Mesendoderm (in vitro differentiated cells): ENCODE data around the gene TBX19.

ENCODE experiments used
- DNase-seq: peaks from one replicate; pipeline ENCODE4 v3.0.0; 2013
- H2AK5ac ChIP-seq: 2 replicates; pipeline ENCODE4 v1.6.1; 2013; ENCODE audit warnings: low read length, inconsistent platforms
- H2BK120ac ChIP-seq: 2 replicates; pipeline ENCODE4 v1.6.1; 2013; ENCODE audit warnings: low read depth, mild to moderate bottlenecking, low read length, moderate library complexity, mixed read lengths
- H2BK15ac ChIP-seq: replicated peaks from 2 replicates; pipeline ENCODE4 v1.6.1; 2013; ENCODE audit warnings: low read depth, mild to moderate bottlenecking, moderate library complexity
- H2BK5ac ChIP-seq: 2 replicates; pipeline ENCODE4 v1.6.1; 2013; ENCODE audit warnings: low read length, inconsistent platforms
- H3K18ac ChIP-seq: 2 replicates; pipeline ENCODE4 v1.6.1; 2013; ENCODE audit warnings: mild to moderate bottlenecking, low read length, mixed read lengths
- H3K23ac ChIP-seq: one replicate; pipeline ENCODE4 v1.6.1; 2013; ENCODE audit warnings: low read length
- H3K27ac ChIP-seq: 2 replicates; pipeline ENCODE4 v1.5.1; 2013; ENCODE audit warnings: low read depth, mild to moderate bottlenecking, inconsistent platforms, low read length, moderate library complexity
- H3K27me3 ChIP-seq: 2 replicates; pipeline ENCODE4 v1.6.1; 2013; ENCODE audit warnings: low read length, control low read depth, mild to moderate bottlenecking, inconsistent platforms; ENCODE audit not compliant: insufficient read depth, poor library complexity
- H3K36me3 ChIP-seq: 2 replicates; pipeline ENCODE4 v1.6.1; 2013; ENCODE audit warnings: low read length, inconsistent platforms; ENCODE audit not compliant: control insufficient read depth, insufficient read depth
- H3K4ac ChIP-seq: one replicate; pipeline ENCODE4 v1.6.1; 2013; ENCODE audit warnings: low read depth, mild to moderate bottlenecking, low read length, moderate library complexity
- H3K4me1 ChIP-seq: 2 replicates; pipeline ENCODE4 v1.6.1; 2013; ENCODE audit warnings: low read depth, low read length, inconsistent platforms; ENCODE audit not compliant: control insufficient read depth
- H3K4me2 ChIP-seq: 2 replicates; pipeline ENCODE4 v1.6.1; 2013; ENCODE audit warnings: low read length
- H3K4me3 ChIP-seq: 2 replicates; pipeline ENCODE4 v1.5.1; 2013; ENCODE audit warnings: mild to moderate bottlenecking, low read length
- H3K56ac ChIP-seq: one replicate; pipeline ENCODE4 v1.6.1; 2013; ENCODE audit warnings: low read length
- H3K79me1 ChIP-seq: 2 replicates; pipeline ENCODE4 v1.6.1; 2013; ENCODE audit warnings: low read length, inconsistent platforms
- H3K79me2 ChIP-seq: 2 replicates; pipeline ENCODE4 v1.6.1; 2013; ENCODE audit warnings: mild to moderate bottlenecking, low read length; ENCODE audit not compliant: control insufficient read depth, insufficient read depth
- H3K9ac ChIP-seq: 2 replicates; pipeline ENCODE4 v1.6.1; 2013; ENCODE audit warnings: low read length, inconsistent platforms
- H4K5ac ChIP-seq: one replicate; pipeline ENCODE4 v1.6.1; 2013; ENCODE audit warnings: low read length
- H4K8ac ChIP-seq: one replicate; pipeline ENCODE4 v1.6.1; 2013; ENCODE audit warnings: low read depth, mild to moderate bottlenecking, control low read depth, low read length, moderate library complexity
- WGBS: extraction: QIAGEN DNeasy Blood & Tissue Kit; methylation state at CpG from one replicate; pipeline ENCODE4 v1.1.7; 2013; ENCODE audit warnings: low lambda C conversion rate, missing lambda C conversion rate; ENCODE audit not compliant: insufficient coverage; ENCODE audit errors: extremely low coverage; 5-methylcytosine and 5-hydroxymethylcytosine counted together

Gene TBX19

DNA sequence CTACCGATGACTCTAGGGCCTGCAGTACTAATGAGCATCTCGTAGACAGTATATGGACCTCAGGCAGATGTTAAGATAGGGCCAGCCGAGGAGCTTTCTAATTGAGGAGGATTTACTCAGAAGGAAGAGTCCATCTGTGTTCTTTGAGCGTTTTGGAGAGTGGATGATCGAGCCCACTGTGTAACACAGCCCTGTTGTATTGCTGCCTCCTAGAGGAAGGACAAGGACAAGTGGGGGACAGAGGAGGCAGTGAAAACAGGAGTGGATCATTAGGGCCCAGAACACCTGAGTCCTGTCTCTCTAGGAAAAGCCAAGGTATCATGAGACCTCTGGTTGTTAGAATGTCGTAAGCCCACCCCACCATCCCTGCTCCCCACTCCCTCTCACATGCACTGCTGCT is 62.9 kb downstream of the TBX19 start:
- H3K27me3 ChIP-seq, result no peaks in the 10 kb centered on the region
- no peak overlapping the region for H3K4ac ChIP-seq
- no peak for DNase-seq
- WGBS, result no CpG with 5 or more reads among the region's 6 CpGs
- H2BK5ac ChIP-seq, result no peak overlapping the region
- no peak overlapping the region for H2BK15ac ChIP-seq
- no peak overlapping the region for H3K56ac ChIP-seq
- H4K5ac ChIP-seq, result no peak overlapping the region
- H3K4me2 ChIP-seq, result no peak overlapping the region
- no peaks in the 10 kb centered on the region for H3K79me1 ChIP-seq
- H4K8ac ChIP-seq, result no peak overlapping the region
- H3K79me2 ChIP-seq, result no peaks in the 10 kb centered on the region
- no peak overlapping the region for H3K9ac ChIP-seq
- no peak overlapping the region for H3K4me3 ChIP-seq
- H3K18ac ChIP-seq, result no peak overlapping the region
- H3K36me3 ChIP-seq, result no peaks in the 10 kb centered on the region
- no peaks in the 10 kb centered on the region for H3K4me1 ChIP-seq
- no peak overlapping the region for H2AK5ac ChIP-seq
- H2BK120ac ChIP-seq, result no peak overlapping the region
- H3K27ac ChIP-seq, result no peak overlapping the region
- no peak overlapping the region for H3K23ac ChIP-seq

DNA sequence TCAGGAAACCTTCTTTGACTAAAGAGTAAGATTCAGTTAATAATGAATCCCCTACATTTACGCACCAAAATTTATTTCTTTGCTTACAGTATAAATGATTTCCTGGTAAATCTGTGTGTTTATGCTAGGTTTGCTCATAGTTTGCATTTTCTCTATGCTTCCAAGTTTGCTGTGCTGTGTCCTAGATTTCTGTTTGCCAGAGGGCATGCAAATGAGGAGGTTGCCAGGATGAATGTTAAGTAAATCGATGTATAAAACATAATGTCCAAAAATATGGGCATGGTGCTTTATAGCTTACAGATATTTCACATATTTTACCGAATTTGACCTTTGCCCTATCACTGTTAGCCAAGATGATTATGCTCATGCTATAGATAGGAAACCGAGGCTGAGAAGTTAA is 63.8 kb downstream of the TBX19 start:
- Histone ChIP-seq H3K4me3 (no peak overlapping the region), H4K5ac (no peak overlapping the region), H3K23ac (no peak overlapping the region), H3K4ac (no peak overlapping the region), H3K27me3 (no peaks in the 10 kb centered on the region), H2BK15ac (no peak overlapping the region), H3K18ac (no peak overlapping the region), H3K27ac (no peak overlapping the region), H3K79me1 (no peaks in the 10 kb centered on the region), H2AK5ac (no peak overlapping the region), H4K8ac (no peak overlapping the region), H3K79me2 (no peaks in the 10 kb centered on the region), H3K36me3 (no peaks in the 10 kb centered on the region), H3K9ac (no peak overlapping the region), H3K4me2 (no peak overlapping the region), H2BK5ac (no peak overlapping the region), H2BK120ac (no peak overlapping the region), H3K4me1 (no peaks in the 10 kb centered on the region), H3K56ac (no peak overlapping the region)
- DNase-seq, result no peak
- no CpG with 5 or more reads among the region's 4 CpGs for WGBS

DNA sequence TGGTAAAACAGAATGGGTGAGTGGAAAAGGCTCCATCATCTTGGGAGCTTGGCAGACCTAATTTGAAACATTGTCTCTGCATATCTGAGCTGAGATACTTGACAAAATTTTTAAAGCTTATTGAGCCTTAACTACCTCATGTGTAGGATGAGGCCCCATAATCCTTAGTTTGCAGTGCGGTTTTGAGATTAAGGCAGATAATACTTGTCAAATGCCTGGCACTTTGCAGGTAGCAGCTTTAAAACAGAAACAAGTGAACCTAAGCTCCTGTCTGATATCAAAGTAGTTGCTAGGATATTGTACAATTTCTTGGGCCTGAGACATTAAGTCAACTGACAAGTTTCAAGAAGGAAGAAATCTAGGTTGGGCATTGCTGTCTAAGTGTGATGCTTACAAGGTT is 65.3 kb downstream of the TBX19 start:
- Histone ChIP-seq H3K4me1 (no peaks in the 10 kb centered on the region), H3K23ac (no peak overlapping the region), H3K4me3 (no peak overlapping the region), H3K4me2 (no peak overlapping the region), H2AK5ac (no peak overlapping the region), H3K27me3 (no peaks in the 10 kb centered on the region), H3K79me2 (no peaks in the 10 kb centered on the region), H3K79me1 (no peaks in the 10 kb centered on the region), H4K5ac (no peak overlapping the region), H3K27ac (no peak overlapping the region), H3K4ac (no peak overlapping the region), H3K56ac (no peak overlapping the region), H4K8ac (no peak overlapping the region), H2BK5ac (no peak overlapping the region), H2BK15ac (no peak overlapping the region), H3K9ac (no peak overlapping the region), H3K18ac (no peak overlapping the region), H2BK120ac (no peak overlapping the region), H3K36me3 (no peaks in the 10 kb centered on the region)
- DNase-seq, result no peak
- no CpG with 5 or more reads among the region's 1 CpG for WGBS

DNA sequence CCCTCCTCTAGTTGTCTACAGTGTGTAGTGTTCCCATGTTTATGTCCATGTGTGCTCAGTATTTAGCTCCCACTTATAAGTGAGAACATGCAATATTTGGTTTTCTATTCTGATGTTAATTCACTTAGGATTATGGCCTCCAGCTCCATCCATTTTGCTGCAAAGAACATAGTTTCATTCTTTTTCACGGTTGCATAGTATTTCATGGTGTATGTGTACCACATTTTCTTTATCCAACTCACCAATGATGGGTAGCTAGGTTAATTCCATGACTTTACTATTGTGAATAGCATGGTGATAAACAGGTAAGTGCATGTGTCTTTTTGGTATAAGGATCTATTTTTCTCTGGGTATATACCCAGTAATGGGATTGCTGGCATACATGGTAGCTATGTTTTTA is 67.0 kb downstream of the TBX19 start:
- Histone ChIP-seq H3K36me3 (no peaks in the 10 kb centered on the region), H3K27ac (no peak overlapping the region), H3K79me2 (no peaks in the 10 kb centered on the region), H2AK5ac (no peak overlapping the region), H2BK15ac (no peak overlapping the region), H2BK5ac (no peak overlapping the region), H3K4me3 (no peak overlapping the region), H3K56ac (no peak overlapping the region), H3K4ac (no peak overlapping the region), H3K4me2 (no peak overlapping the region), H3K23ac (no peak overlapping the region), H3K9ac (no peak overlapping the region), H4K5ac (no peak overlapping the region), H3K4me1 (no peaks in the 10 kb centered on the region), H3K27me3 (no peaks in the 10 kb centered on the region), H3K18ac (no peak overlapping the region), H3K79me1 (no peaks in the 10 kb centered on the region), H4K8ac (no peak overlapping the region), H2BK120ac (no peak overlapping the region)
- DNase-seq, result no peak
- WGBS, result no CpG with 5 or more reads among the region's 1 CpG

DNA sequence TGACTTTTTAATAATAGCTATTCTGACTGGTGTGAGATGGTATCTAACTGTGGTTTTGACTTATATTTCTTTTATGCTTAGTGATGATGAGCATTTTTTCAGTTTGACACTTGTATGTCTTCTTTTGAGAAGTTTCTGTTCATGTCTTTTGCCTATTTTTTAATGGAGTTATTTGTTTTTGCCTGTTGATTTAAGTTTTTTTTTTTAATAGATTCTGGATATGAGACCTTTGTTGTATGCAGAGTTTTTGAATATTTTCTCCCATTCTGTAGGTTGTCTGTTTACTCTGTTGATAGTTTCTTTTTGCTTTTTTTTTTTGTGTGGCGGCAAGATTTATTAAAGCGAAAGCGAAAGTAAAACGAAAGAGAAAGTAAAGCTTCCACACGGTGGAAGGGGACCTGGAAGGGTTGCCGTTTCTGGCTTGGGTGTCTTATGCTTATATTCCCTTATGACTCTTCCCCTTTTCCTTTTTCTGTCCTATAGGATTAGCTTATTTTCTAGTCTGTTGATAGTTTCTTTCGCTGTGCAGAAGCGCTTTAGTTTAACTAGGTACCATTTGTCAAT is 67.6 kb downstream of the TBX19 start:
- Histone ChIP-seq H3K27ac (no peak overlapping the region), H3K56ac (no peak overlapping the region), H3K23ac (no peak overlapping the region), H4K8ac (no peak overlapping the region), H4K5ac (no peak overlapping the region), H3K4me3 (no peak overlapping the region), H3K18ac (no peak overlapping the region), H2BK15ac (no peak overlapping the region), H2AK5ac (no peak overlapping the region), H3K4me2 (no peak overlapping the region), H2BK120ac (no peak overlapping the region), H3K36me3 (no peaks in the 10 kb centered on the region), H3K4me1 (no peaks in the 10 kb centered on the region), H3K27me3 (no peaks in the 10 kb centered on the region), H3K4ac (no peak overlapping the region), H2BK5ac (no peak overlapping the region), H3K79me1 (no peaks in the 10 kb centered on the region), H3K9ac (no peak overlapping the region), H3K79me2 (no peaks in the 10 kb centered on the region)
- WGBS, result no CpG with 5 or more reads among the region's 8 CpGs
- DNase-seq, result no peak
